Osteoblast (primary cell): ENCODE data around the gene CAPN11. TPM values are rescaled to one million over a fixed set of nuclear protein-coding genes. Genes with fewer than 3 reads are reported as not detected.
"Not testable (repeated sequence)": the region's sequence is repeated elsewhere in the genome, so short reads cannot be mapped to it uniquely, and the experiment has no call there.

Experiments
- DNase-seq: peaks from one replicate; pipeline ENCODE4 v3.0.0; 2011; ENCODE audit warnings: low spot score, mixed read lengths; ENCODE audit not compliant: insufficient read length; ENCODE audit errors: missing footprints
- H2AFZ ChIP-seq: 2 replicates; pipeline ENCODE4 v1.6.0; 2011; ENCODE audit warnings: mild to moderate bottlenecking, low read length
- H3K27ac ChIP-seq: 2 replicates; pipeline ENCODE4 v1.5.1; 2011; ENCODE audit warnings: mild to moderate bottlenecking, low read depth, low read length, moderate library complexity
- H3K27me3 ChIP-seq: 2 replicates; pipeline ENCODE4 v1.6.0; 2012; ENCODE audit warnings: mild to moderate bottlenecking, control low read depth, inconsistent platforms, low read length, moderate library complexity; ENCODE audit not compliant: insufficient read depth
- H3K36me3 ChIP-seq: 2 replicates; pipeline ENCODE4 v1.5.1; 2011; ENCODE audit warnings: mild to moderate bottlenecking, low read length, control low read depth, moderate library complexity; ENCODE audit not compliant: insufficient read depth
- H3K4me1 ChIP-seq: 2 replicates; pipeline ENCODE4 v1.5.1; 2011; ENCODE audit warnings: mild to moderate bottlenecking, low read length, control low read depth, moderate library complexity; ENCODE audit not compliant: insufficient read depth
- H3K4me2 ChIP-seq: 2 replicates; pipeline ENCODE4 v1.6.0; 2011; ENCODE audit warnings: mild to moderate bottlenecking, low read length; ENCODE audit not compliant: insufficient read depth
- H3K4me3 ChIP-seq: fragments of 200-600 bp; sonication (generic); 3 replicates; pipeline ENCODE4 v1.5.1; 2012; ENCODE audit warnings: mild to moderate bottlenecking, low read length, inconsistent platforms; ENCODE audit not compliant: insufficient read depth
- H3K79me2 ChIP-seq: 2 replicates; pipeline ENCODE4 v1.6.0; 2012; ENCODE audit warnings: mild to moderate bottlenecking, low read length, control low read depth, inconsistent platforms; ENCODE audit not compliant: insufficient read depth
- H3K9me3 ChIP-seq: 2 replicates; pipeline ENCODE4 v1.5.1; 2011; ENCODE audit warnings: low read depth, low read length, control low read depth
- H4K20me1 ChIP-seq: 2 replicates; pipeline ENCODE4 v1.6.0; 2012; ENCODE audit warnings: mild to moderate bottlenecking, low read length, control low read depth; ENCODE audit not compliant: insufficient read depth
- total RNA-seq: library from RNA; depleted of rRNA; stranded (reverse); fragments of >200 nt; gene quantifications from 2 replicates; pipeline ENCODE4 v1.2.3, GENCODE V29; 2012
- TF ChIP-seq, protein P1 (sequence below): IDR thresholded peaks from 2 replicates; pipeline ENCODE4 v1.5.1; 2011; ENCODE audit warnings: mild to moderate bottlenecking, low read depth, low read length, moderate library complexity; ENCODE audit errors: extremely low read depth

Gene CAPN11
- total RNA-seq, 1 donor, result not detected

DNA sequence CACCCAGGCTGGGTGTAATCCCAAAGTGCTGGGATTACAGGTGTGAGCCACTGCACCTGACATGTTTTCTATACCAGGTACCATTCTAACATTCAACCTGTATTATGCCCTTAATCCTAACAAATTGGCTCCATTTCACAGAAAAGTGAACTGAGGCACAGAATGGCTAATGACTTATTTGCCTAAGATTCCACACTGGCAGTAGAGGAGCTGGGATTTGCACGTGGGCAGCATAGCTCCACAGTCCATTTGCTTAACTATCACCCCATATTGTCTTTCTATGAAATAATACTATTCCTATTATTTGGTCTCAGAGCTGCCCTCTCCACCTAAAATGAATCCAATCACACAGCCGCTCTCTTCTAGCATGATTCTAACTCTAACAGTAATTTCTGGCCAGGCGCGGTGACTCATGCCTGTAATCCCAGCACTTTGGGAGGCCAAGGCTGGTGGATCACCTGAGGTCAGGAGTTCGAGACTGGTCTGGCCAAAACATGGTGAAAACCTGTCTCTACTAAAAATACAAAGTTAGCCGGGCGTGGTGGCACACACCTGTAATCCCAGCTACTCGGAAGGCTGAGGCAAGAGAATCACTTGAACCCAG is 34.8 kb downstream of the CAPN11 start:
- TF ChIP-seq, protein P1, sequence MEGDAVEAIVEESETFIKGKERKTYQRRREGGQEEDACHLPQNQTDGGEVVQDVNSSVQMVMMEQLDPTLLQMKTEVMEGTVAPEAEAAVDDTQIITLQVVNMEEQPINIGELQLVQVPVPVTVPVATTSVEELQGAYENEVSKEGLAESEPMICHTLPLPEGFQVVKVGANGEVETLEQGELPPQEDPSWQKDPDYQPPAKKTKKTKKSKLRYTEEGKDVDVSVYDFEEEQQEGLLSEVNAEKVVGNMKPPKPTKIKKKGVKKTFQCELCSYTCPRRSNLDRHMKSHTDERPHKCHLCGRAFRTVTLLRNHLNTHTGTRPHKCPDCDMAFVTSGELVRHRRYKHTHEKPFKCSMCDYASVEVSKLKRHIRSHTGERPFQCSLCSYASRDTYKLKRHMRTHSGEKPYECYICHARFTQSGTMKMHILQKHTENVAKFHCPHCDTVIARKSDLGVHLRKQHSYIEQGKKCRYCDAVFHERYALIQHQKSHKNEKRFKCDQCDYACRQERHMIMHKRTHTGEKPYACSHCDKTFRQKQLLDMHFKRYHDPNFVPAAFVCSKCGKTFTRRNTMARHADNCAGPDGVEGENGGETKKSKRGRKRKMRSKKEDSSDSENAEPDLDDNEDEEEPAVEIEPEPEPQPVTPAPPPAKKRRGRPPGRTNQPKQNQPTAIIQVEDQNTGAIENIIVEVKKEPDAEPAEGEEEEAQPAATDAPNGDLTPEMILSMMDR, result no peak
- no peak overlapping the region for H3K27ac ChIP-seq
- no peaks in the 10 kb centered on the region for H3K9me3 ChIP-seq
- H3K4me2 ChIP-seq, result no peak overlapping the region
- H2AFZ ChIP-seq, result no peak overlapping the region
- no peaks in the 10 kb centered on the region for H3K79me2 ChIP-seq
- no peak for DNase-seq
- H4K20me1 ChIP-seq, result no peaks in the 10 kb centered on the region
- no peaks in the 10 kb centered on the region for H3K36me3 ChIP-seq
- peaks cover 6% of the 10 kb centered on the region for H3K27me3 ChIP-seq
- H3K4me3 ChIP-seq, result no peak overlapping the region
- no peaks in the 10 kb centered on the region for H3K4me1 ChIP-seq

DNA sequence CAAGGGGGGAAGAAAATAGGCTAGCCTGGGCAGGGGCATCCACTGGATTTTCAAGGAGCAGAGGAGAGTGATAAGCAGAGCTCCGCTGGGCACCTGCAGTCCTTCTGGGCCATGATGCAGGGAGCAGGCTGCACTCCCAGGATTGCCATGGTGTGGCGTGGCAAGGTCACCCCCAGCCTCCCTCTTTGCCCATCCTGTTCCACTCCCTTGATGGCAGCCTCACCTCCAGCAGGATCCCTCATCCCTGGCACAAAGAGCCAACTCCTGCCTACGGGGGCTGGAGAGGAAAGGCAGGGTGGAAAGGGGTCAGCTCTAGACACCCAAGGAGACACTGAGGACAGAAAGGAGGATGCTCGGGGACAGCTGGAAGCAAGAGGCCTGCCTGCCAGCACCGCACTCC is 35.7 kb downstream of the CAPN11 start:
- H3K4me1 ChIP-seq, result no peaks in the 10 kb centered on the region
- no peaks in the 10 kb centered on the region for H3K9me3 ChIP-seq
- H3K27ac ChIP-seq, result no peak overlapping the region
- no peaks in the 10 kb centered on the region for H3K36me3 ChIP-seq
- H3K4me2 ChIP-seq, result no peak overlapping the region
- peaks cover 4% of the 10 kb centered on the region for H3K27me3 ChIP-seq
- H3K79me2 ChIP-seq, result no peaks in the 10 kb centered on the region
- no peaks in the 10 kb centered on the region for H4K20me1 ChIP-seq
- no peak for DNase-seq
- TF ChIP-seq, protein P1, result no peak
- no peak overlapping the region for H2AFZ ChIP-seq
- no peak overlapping the region for H3K4me3 ChIP-seq

DNA sequence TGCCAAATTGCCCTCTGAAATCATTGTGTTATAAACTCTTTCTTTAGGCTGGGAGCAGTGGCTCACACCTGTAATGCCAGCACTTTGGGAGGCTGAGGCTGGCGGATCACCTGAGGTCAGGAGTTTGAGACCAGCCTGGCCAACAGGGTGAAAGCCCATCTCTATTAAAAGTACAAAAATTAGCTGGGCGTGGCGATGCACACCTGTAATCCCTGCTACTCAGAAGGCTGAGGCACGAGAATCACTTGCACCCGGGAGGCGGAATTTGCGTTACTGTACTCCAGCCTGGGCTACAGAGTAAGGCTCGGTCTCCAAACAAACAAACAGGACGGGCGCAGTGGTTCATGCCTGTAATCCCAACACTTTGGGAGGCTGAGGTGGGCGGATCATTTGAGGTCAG is 37.7 kb downstream of the CAPN11 start:
- H3K27me3 ChIP-seq, H4K20me1 ChIP-seq, H3K9me3 ChIP-seq, H3K27ac ChIP-seq, H3K4me3 ChIP-seq, H2AFZ ChIP-seq, H3K4me1 ChIP-seq, DNase-seq, H3K36me3 ChIP-seq, H3K4me2 ChIP-seq, H3K79me2 ChIP-seq: not testable (repeated sequence)

DNA sequence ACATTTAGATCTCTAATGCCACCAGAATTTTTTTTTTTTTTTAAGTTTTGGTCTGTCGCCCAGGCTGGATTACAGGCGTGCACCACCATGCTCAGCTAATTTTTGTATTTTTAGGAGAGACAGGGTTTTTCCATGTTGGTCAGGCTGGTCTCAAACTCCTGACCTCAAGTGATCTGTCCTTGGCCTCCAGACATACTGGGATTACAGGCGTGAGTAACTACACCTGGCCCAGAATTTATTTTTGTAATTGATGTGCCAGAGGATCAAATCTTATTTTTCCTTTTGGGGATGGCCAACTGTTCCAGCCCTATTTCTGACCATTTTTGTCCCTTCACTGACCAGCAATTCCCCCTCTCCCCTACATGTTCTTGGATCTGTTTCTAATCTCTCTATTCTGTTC is 40.1 kb downstream of the CAPN11 start:
- Histone ChIP-seq H3K4me2 (no peak overlapping the region), H4K20me1 (no peaks in the 10 kb centered on the region), H3K27me3 (peaks cover 4% of the 10 kb centered on the region), H3K79me2 (no peaks in the 10 kb centered on the region), H3K4me3 (no peak overlapping the region), H2AFZ (no peak overlapping the region), H3K27ac (no peak overlapping the region), H3K4me1 (no peaks in the 10 kb centered on the region), H3K9me3 (no peaks in the 10 kb centered on the region), H3K36me3 (no peaks in the 10 kb centered on the region)
- no peak for DNase-seq
- TF ChIP-seq, protein P1, result no peak
